ENCODE measurements around the gene SH3PXD2A. TPM values are rescaled to one million over a fixed set of nuclear protein-coding genes. Genes with fewer than 3 reads are reported as not detected.

Gene SH3PXD2A
- total and polyA plus RNA-seq, 10 of the 15 experiments (the other 5 are each of a cell fraction or from before 2014, with no cell fraction given): 0.63 to 14.0 (median 4.4) TPM

- Histone ChIP-seq H3K9me3 (replicated peaks; ENCODE audit: control insufficient read depth, insufficient read depth, low read length) (no peaks in the 10 kb centered on the region), H3K9ac (ENCODE audit: control insufficient read depth, insufficient read depth, low read length) (no peak overlapping the region), H3K4me3 (no peak overlapping the region), H4K20me1 (ENCODE audit: control insufficient read depth, insufficient read depth) (no peaks in the 10 kb centered on the region), H2AFZ (ENCODE audit: control insufficient read depth, low read depth, low read length) (no peak overlapping the region), H3K79me2 (ENCODE audit: control insufficient read depth, insufficient read depth, low read length) (no peaks in the 10 kb centered on the region), H3K4me2 (ENCODE audit: control insufficient read depth, insufficient read depth) (no peak overlapping the region), H3K4me1 (ENCODE audit: control insufficient read depth, insufficient read depth, low read length) (no peaks in the 10 kb centered on the region), H3K27me3 (replicated peaks in 1 of 2; ENCODE audit: control insufficient read depth in 2 of 2, insufficient read depth in 2 of 2, low read length in 1 of 2) (no peaks in the 10 kb centered on the region), H3K27ac (ENCODE audit: control insufficient read depth, insufficient read depth) (no peak overlapping the region), H3K36me3 (ENCODE audit: control insufficient read depth in 2 of 2, insufficient read depth in 2 of 2, low read length in 1 of 2) (peaks cover 2 to 25% of the 10 kb centered on the region in 2 experiments)
- BruUV-seq (replicated peaks): no TSS peak
- ChIA-PET POLR2A (no interaction called here), CTCF (interaction anchor here (0.8 to 9.5 kb wide), 13 partner anchors 8 to 1896 kb away, joined by 3 to 151 read pairs (median 4); partner anchors contain the start of gene SFR1), RAD21 (ENCODE audit: unreplicated experiment) (interaction anchor here (1.2 kb wide), 1 partner anchor 231 kb away, joined by 5 read pairs; the partner anchor contains the start of gene SFR1), SMC1A (ENCODE audit: uncharacterized antibody, unreplicated experiment) (interaction anchor here (0.8 to 2.1 kb wide), 10 partner anchors 9 to 254 kb away, joined by 3 to 10 read pairs (median 4); partner anchors contain the start of genes COL17A1, SFR1 and SLK)
- TF ChIP-seq TCF7 (IDR thresholded peaks at IDR 0.05; ENCODE audit: borderline replicate concordance) (no peak), RELA (IDR thresholded peaks at IDR 0.05; ENCODE audit: borderline replicate concordance, partially characterized antibody) (no peak), SREBF1 (IDR thresholded peaks at IDR 0.05; ENCODE audit: low read length) (no peak), NBN (IDR thresholded peaks at IDR 0.05) (no peak), HCFC1 (IDR thresholded peaks at IDR 0.05; ENCODE audit: low read length) (no peak)
- in situ Hi-C loops (cut with MboI) (loop anchor here (5.0 kb wide), 2 partner anchors 187 to 317 kb away; no protein-coding TSS in a partner anchor), intact Hi-C loops (cut with micrococcal nuclease; ENCODE audit: unreplicated experiment) (no loop called here)
- ATAC-seq (no peak), FAIRE-seq (no peak), DNase-seq (ENCODE audit: low read depth, low spot score) (no peak)
- WGBS (ENCODE audit: insufficient coverage, insufficient replicate concordance, low lambda C conversion rate, missing lambda C conversion rate): 98% methylated on average over 2 of the region's 2 CpGs
Measured at GRCh38 chr10:103890688-103891087, 35.3 kb upstream of the SH3PXD2A start.

- H2AFZ ChIP-seq (ENCODE audit: control insufficient read depth, low read depth, low read length): no peak overlapping the region
- no peak for DNase-seq (ENCODE audit: low read depth, low spot score)
- FAIRE-seq: no peak
- intact Hi-C loops (cut with micrococcal nuclease; ENCODE audit: unreplicated experiment) (no loop called here), in situ Hi-C loops (cut with MboI) (loop anchor here (5.0 kb wide), 2 partner anchors 187 to 317 kb away; no protein-coding TSS in a partner anchor)
- BruUV-seq (replicated peaks): no TSS peak
- H3K4me3 ChIP-seq: no peak overlapping the region
- no peak overlapping the region for H3K4me2 ChIP-seq (ENCODE audit: control insufficient read depth, insufficient read depth)
- H3K9ac ChIP-seq (ENCODE audit: control insufficient read depth, insufficient read depth, low read length): no peak overlapping the region
- ChIA-PET SMC1A (ENCODE audit: uncharacterized antibody, unreplicated experiment) (interaction anchor here (0.6 to 2.1 kb wide), 13 partner anchors 10 to 254 kb away, joined by 3 to 10 read pairs (median 3); partner anchors contain the start of genes COL17A1, SFR1 and SLK), CTCF (interaction anchor here (0.6 to 9.5 kb wide), 17 partner anchors 8 to 1896 kb away, joined by 3 to 151 read pairs (median 4); partner anchors contain the start of gene SFR1), POLR2A (no interaction called here), RAD21 (ENCODE audit: unreplicated experiment) (interaction anchor here (0.6 to 1.2 kb wide), 5 partner anchors 31 to 318 kb away, joined by 3 to 5 read pairs (median 4); partner anchors contain the start of gene SFR1)
- no peaks in the 10 kb centered on the region for H3K4me1 ChIP-seq (ENCODE audit: control insufficient read depth, insufficient read depth, low read length)
- H3K27ac ChIP-seq (ENCODE audit: control insufficient read depth, insufficient read depth): no peak overlapping the region
- H3K9me3 ChIP-seq (replicated peaks; ENCODE audit: control insufficient read depth, insufficient read depth, low read length): no peaks in the 10 kb centered on the region
- H3K27me3 ChIP-seq (replicated peaks in 1 of 2; ENCODE audit: control insufficient read depth in 2 of 2, insufficient read depth in 2 of 2, low read length in 1 of 2): no peaks in the 10 kb centered on the region
- WGBS (ENCODE audit: insufficient coverage, insufficient replicate concordance, low lambda C conversion rate, missing lambda C conversion rate): 93% methylated on average over 4 of the region's 4 CpGs
- H3K36me3 ChIP-seq (ENCODE audit: control insufficient read depth in 2 of 2, insufficient read depth in 2 of 2, low read length in 1 of 2): peaks cover 2 to 23% of the 10 kb centered on the region in 2 experiments; a peak in 3 of 4 replicates
- no peaks in the 10 kb centered on the region for H3K79me2 ChIP-seq (ENCODE audit: control insufficient read depth, insufficient read depth, low read length)
- no peaks in the 10 kb centered on the region for H4K20me1 ChIP-seq (ENCODE audit: control insufficient read depth, insufficient read depth)
- ATAC-seq: no peak
- TF ChIP-seq NFYA (IDR thresholded peaks at IDR 0.05; ENCODE audit: borderline replicate concordance, low read depth, low read length) (no peak), SMARCA5 (IDR thresholded peaks at IDR 0.05) (no peak), ZNF687 (IDR thresholded peaks at IDR 0.05) (no peak), EGR1 (IDR thresholded peaks at IDR 0.05; ENCODE audit: borderline replicate concordance in 1 of 2, low read depth in 2 of 2, low read length in 2 of 2) (no peak), E2F8 (IDR thresholded peaks at IDR 0.05; ENCODE audit: low read depth, partially characterized antibody) (no peak)
Measured at GRCh38 chr10:103890194-103890658, 34.9 kb upstream of the SH3PXD2A start.

Measured in GM12878 (cell line).